Mucosa of descending colon (tissue), 3 donors: ENCODE measurements around the gene PPP2R5C. TPM values are rescaled to one million over a fixed set of nuclear protein-coding genes. Genes with fewer than 3 reads are reported as not detected.

Source experiments
- ATAC-seq: fragments of 200-7000 bp; cut with Tn5 transposase; one replicate; pipeline ENCODE4 v1.9.1; 2020; ENCODE audit warnings: mild to moderate bottlenecking, moderate library complexity
- DNase-seq, 3 donors: peaks; one replicate each; pipeline ENCODE4 v3.0.0-alpha.2; 2020
- H3K36me3 ChIP-seq: fragments of 200-600 bp; one replicate; pipeline ENCODE4 v1.8.0; 2021; ENCODE audit warnings: low read depth, mild to moderate bottlenecking
- H3K4me1 ChIP-seq: fragments of 200-600 bp; one replicate; pipeline ENCODE4 v1.8.0; 2021; ENCODE audit warnings: low read depth, mild to moderate bottlenecking
- H3K4me3 ChIP-seq: fragments of 200-600 bp; one replicate; pipeline ENCODE4 v1.8.0; 2021; ENCODE audit warnings: mild to moderate bottlenecking
- H3K9me3 ChIP-seq: fragments of 200-600 bp; one replicate; pipeline ENCODE4 v1.8.0; 2021; ENCODE audit warnings: mild to moderate bottlenecking
- CTCF ChIP-seq: fragments of 200-600 bp; IDR thresholded peaks from one replicate; pipeline ENCODE4 v1.8.0; 2022; ENCODE audit warnings: antibody characterized with exemption, mild to moderate bottlenecking
- intact Hi-C, 2 donors: fragments of 100-400 bp; cut with DNase I in 1 of 2; cut with micrococcal nuclease in 1 of 2; formaldehyde crosslinking; loops; one replicate each; pipeline versions ENCODE4 v1.11.0 to v1.11.1; 2022; cut with DNase I, micrococcal nuclease
- total RNA-seq, 3 donors: library from RNA; stranded (reverse); fragmentation: NEBNext Ultra II Directional in 2 of 3; extraction: Animal tissue kit (Norgen Biotek cat#: 25700) in 2 of 3; gene quantifications; one replicate each; pipeline versions ENCODE4 v1.2.1 to v1.2.4, GENCODE V29; 2021 to 2023
- donor health status: DM: no; HTN: no; CAD: no; lungs with moderate emphysema.
- donor health status: DM: no; HTN: no; CAD: no.
- donor health status: DM: no; HTN: yes; CAD: no.

PPP2R5C gene
- total RNA-seq, 3 donors from 2014 or later = 131 to 173 (median 160) TPM

- intact Hi-C loops = no loop called here
- H3K4me1 ChIP-seq = peaks cover 14% of the 10 kb centered on the region
These were observed 82.7 kb downstream of the PPP2R5C start for GRCh38 chr14:101844219-101844618.

GRCh38 chr14:101844751-101845150, 83.2 kb downstream of the PPP2R5C start:
- intact Hi-C loops = no loop called here
- TF ChIP-seq CTCF = no peak
- ATAC-seq = no peak
- Histone ChIP-seq H3K4me3 (no peak overlapping the region), H3K36me3 (no peaks in the 10 kb centered on the region), H3K4me1 (peaks cover 13% of the 10 kb centered on the region), H3K9me3 (no peaks in the 10 kb centered on the region)
- no peak for DNase-seq

More at GRCh38 chr14:101844219-101844618, 82.7 kb downstream of the PPP2R5C start:
- DNase-seq (peak in 1 of 3 donors; percentile 54), ATAC-seq (peak; percentile 13)
- no peak for TF ChIP-seq CTCF
- no peaks in the 10 kb centered on the region for H3K9me3 ChIP-seq
- H3K4me3 ChIP-seq = no peak overlapping the region
- no peaks in the 10 kb centered on the region for H3K36me3 ChIP-seq

DNA sequence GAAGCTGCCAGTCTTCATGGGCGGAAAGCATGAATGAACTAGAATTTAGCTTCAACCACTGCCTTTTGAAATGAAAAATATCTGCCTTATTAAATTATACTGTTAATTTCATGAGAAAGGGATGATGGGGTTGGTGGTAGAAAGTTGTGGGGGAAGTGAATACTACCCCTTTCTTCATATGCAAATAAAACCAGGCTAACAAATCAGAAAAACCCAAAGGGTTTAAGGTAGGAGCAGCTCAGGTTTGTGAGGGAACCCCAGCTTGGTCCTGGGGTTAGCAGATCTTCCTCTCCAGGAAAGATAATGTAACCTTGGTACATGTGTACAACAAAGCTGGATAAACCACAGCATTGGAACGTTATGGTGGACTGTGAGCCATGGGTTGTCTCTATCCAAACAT, 84.0 kb downstream of the PPP2R5C start:
- H3K4me3 ChIP-seq = no peak overlapping the region
- ATAC-seq (no peak), DNase-seq (no peak)
- H3K4me1 ChIP-seq = peaks cover 10% of the 10 kb centered on the region
- TF ChIP-seq CTCF = no peak
- H3K36me3 ChIP-seq = no peaks in the 10 kb centered on the region
- no peaks in the 10 kb centered on the region for H3K9me3 ChIP-seq
- intact Hi-C loops = no loop called here

DNA sequence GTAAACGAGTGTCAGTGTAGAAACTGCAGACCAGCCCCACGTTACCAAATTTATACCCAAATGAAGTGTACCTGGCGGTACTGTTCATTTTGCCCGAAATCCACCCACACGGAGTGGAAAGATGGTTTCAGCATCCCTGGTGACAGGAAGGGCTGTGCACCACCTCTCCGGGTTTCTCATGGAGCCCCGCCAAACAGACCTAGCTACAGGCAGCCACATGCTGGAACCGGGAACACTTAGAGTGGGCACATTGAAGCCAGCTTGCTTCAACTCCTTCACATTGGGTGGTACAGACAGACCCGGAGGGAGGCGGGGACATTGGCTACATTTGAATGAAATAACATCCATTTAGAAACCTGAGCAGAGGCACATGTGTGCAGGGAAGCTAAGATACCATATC, 84.4 kb downstream of the PPP2R5C start:
- peaks cover 10% of the 10 kb centered on the region for H3K4me1 ChIP-seq
- intact Hi-C loops = no loop called here
- no peaks in the 10 kb centered on the region for H3K36me3 ChIP-seq
- H3K4me3 ChIP-seq = no peak overlapping the region
- ATAC-seq = no peak
- no peak for DNase-seq
- H3K9me3 ChIP-seq = no peaks in the 10 kb centered on the region
- no peak for TF ChIP-seq CTCF

DNA sequence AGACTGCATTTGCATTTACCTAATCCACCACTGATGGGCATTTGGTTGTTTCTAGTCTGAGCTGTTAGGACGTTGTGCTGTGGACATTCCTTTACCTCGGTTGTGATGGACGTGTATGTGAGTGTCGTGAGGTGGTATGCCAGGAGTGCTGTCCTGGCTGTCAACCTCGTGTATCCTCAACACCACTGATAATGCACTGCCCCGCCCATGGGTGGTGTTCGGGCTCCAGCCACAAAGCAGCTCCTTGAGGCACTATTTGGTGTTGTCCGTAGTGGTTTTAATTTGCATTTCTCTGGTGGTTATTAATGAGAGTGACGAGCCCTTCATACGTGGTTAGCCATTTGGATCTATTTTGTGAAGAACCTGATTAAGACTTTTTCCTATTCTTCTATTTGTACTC, 87.6 kb downstream of the PPP2R5C start:
- Histone ChIP-seq H3K9me3 (no peaks in the 10 kb centered on the region), H3K4me1 (peaks cover 12% of the 10 kb centered on the region), H3K4me3 (no peak overlapping the region), H3K36me3 (no peaks in the 10 kb centered on the region)
- ATAC-seq (peak; percentile 65), DNase-seq (peak in 1 of 3 donors; percentile 59)
- TF ChIP-seq CTCF = no peak
- intact Hi-C loops = no loop called here

DNA sequence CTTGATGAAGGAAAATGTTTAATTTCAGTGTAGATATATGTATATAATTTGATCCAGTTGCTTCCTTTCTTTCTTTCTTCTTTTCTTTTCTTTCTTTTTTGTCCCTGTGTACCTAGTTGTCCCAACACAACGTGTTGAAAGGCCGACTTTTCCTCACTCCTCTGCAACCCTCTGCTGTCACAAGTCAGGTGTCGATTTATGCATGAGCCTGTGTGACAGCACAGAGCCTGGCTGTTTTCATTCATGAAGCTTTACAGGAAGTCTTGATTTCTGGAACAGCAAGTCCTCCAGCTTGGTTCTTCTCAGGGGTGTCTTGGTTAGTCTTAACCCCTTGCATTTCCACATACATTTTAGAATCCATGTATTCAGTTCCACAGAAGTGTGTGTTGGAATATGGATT, 88.1 kb downstream of the PPP2R5C start:
- no peak for TF ChIP-seq CTCF
- no peaks in the 10 kb centered on the region for H3K9me3 ChIP-seq
- intact Hi-C loops = no loop called here
- ATAC-seq (no peak), DNase-seq (no peak)
- H3K4me3 ChIP-seq = no peak overlapping the region
- peaks cover 17% of the 10 kb centered on the region for H3K4me1 ChIP-seq
- no peaks in the 10 kb centered on the region for H3K36me3 ChIP-seq
